GM12875 (cell line): ENCODE data around the gene FAM168A.
"Not testable (repeated sequence)": the region's sequence is repeated elsewhere in the genome, so short reads cannot be mapped to it uniquely, and the experiment has no call there.

Experiments used
- H3K4me3 ChIP-seq: one replicate; pipeline ENCODE4 v1.5.1; 2011; ENCODE audit warnings: low read depth, low read length, control low read depth
- CTCF ChIP-seq: IDR thresholded peaks from 2 replicates; pipeline ENCODE4 v1.5.1; 2011; ENCODE audit warnings: low read depth, mild to moderate bottlenecking, control low read depth, inconsistent platforms, low read length, moderate library complexity, borderline replicate concordance; ENCODE audit not compliant: insufficient read depth

FAM168A gene

GRCh38 chr11:73579641-73580434 lies 18.1 kb downstream of the FAM168A start:
- TF ChIP-seq CTCF = no peak
- no peak overlapping the region for H3K4me3 ChIP-seq

- no peak for TF ChIP-seq CTCF
- no peak overlapping the region for H3K4me3 ChIP-seq
These were observed 19.2 kb downstream of the FAM168A start for GRCh38 chr11:73578592-73579185.

GRCh38 chr11:73577496-73577917 lies 20.4 kb downstream of the FAM168A start:
- no peak for TF ChIP-seq CTCF

GRCh38 chr11:73576185-73576614 lies 21.7 kb downstream of the FAM168A start:
- H3K4me3 ChIP-seq = no peak overlapping the region
- no peak for TF ChIP-seq CTCF

More at GRCh38 chr11:73577496-73577917, 20.4 kb downstream of the FAM168A start:
- H3K4me3 ChIP-seq = no peak overlapping the region

GRCh38 chr11:73571982-73572381 lies 25.9 kb downstream of the FAM168A start:
- H3K4me3 ChIP-seq = not testable (repeated sequence)

- no peak overlapping the region for H3K4me3 ChIP-seq
- no peak for TF ChIP-seq CTCF
These were observed 27.3 kb downstream of the FAM168A start for GRCh38 chr11:73570415-73571114.

- TF ChIP-seq CTCF = no peak
- H3K4me3 ChIP-seq = no peak overlapping the region
These were observed 30.7 kb downstream of the FAM168A start for GRCh38 chr11:73566977-73567755.
